Suprapubic skin (tissue), 4 donors: ENCODE measurements around the gene CRACR2B. TPM values are rescaled to one million over a fixed set of nuclear protein-coding genes. Genes with fewer than 3 reads are reported as not detected.

Experiments
- DNase-seq, 2 donors: peaks; one replicate each; pipeline ENCODE4 v3.0.0-alpha.2; 2019; ENCODE audit warnings: low spot score in 2 of 2
- H3K27ac ChIP-seq: fragments of 200-600 bp; sonication (generic); one replicate; pipeline ENCODE4 v1.5.1; 2019
- H3K27me3 ChIP-seq: fragments of 200-600 bp; sonication (generic); one replicate; pipeline ENCODE4 v1.5.1; 2019
- H3K36me3 ChIP-seq: fragments of 200-600 bp; sonication (generic); one replicate; pipeline ENCODE4 v1.5.1; 2019
- H3K4me1 ChIP-seq: fragments of 200-600 bp; sonication (generic); one replicate; pipeline ENCODE4 v1.5.1; 2019
- H3K4me3 ChIP-seq: fragments of 200-600 bp; sonication (generic); one replicate; pipeline ENCODE4 v1.5.1; 2019; ENCODE audit warnings: mild to moderate bottlenecking
- H3K9me3 ChIP-seq: fragments of 200-600 bp; sonication (generic); one replicate; pipeline ENCODE4 v1.5.1; 2019
- CTCF ChIP-seq, 2 donors: fragments of 200-600 bp in 1 of 2; fragments of 450-650 bp in 1 of 2; sonication (generic) in 1 of 2; IDR thresholded peaks; one replicate each; pipeline ENCODE4 v1.5.1; 2016 to 2019; ENCODE audit warnings: antibody characterized with exemption in 2 of 2, mild to moderate bottlenecking in 1 of 2, moderate library complexity in 1 of 2
- EP300 ChIP-seq: sonication (generic); formaldehyde crosslinking; IDR thresholded peaks from one replicate; pipeline ENCODE4 v1.6.1; 2017; ENCODE audit warnings: antibody characterized with exemption
- POLR2A ChIP-seq, 2 donors: fragments of 450-650 bp; IDR thresholded peaks; one replicate each; pipeline ENCODE4 v1.6.1; 2017; ENCODE audit warnings: antibody characterized with exemption in 2 of 2, mild to moderate bottlenecking in 2 of 2, moderate library complexity in 2 of 2
- POLR2AphosphoS5 ChIP-seq, 3 donors: sonication (generic); formaldehyde crosslinking; IDR thresholded peaks; one replicate each; pipeline ENCODE4 v1.6.1; 2017; ENCODE audit warnings: antibody characterized with exemption in 3 of 3
- WGBS: methylation state at CpG from one replicate; pipeline ENCODE4 v1.1.5; 2018; 5-methylcytosine and 5-hydroxymethylcytosine counted together
- total RNA-seq, 4 donors: library from RNA; depleted of rRNA; stranded (reverse); fragments of >200 nt; gene quantifications; one replicate each; pipeline ENCODE4 v1.1.0, GENCODE V29; 2016

The CRACR2B gene
- total RNA-seq, 4 donors from 2014 or later, result 14.0 to 35.5 (median 29.6) TPM

DNA sequence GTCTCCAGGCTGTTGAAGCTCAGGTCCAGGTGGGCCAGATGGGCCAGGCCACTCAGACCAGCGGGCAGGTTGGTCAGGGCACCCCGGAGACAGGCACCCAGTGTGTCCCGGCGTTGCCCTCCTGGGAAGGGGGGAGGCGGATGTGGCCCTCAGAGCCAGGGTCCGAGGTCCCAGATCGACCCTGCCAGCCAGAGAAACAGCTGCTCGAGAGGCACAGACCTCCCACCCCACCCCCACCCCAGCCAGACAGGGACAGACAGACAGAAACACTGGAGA, 24.3 kb upstream of the CRACR2B start:
- no peaks in the 10 kb centered on the region for H3K9me3 ChIP-seq
- no peak for DNase-seq
- 100% methylated on average over 1 of the region's 8 CpGs for WGBS
- H3K36me3 ChIP-seq, result peaks cover 23% of the 10 kb centered on the region
- no peak overlapping the region for H3K4me3 ChIP-seq
- H3K4me1 ChIP-seq, result peaks cover 32% of the 10 kb centered on the region
- TF ChIP-seq CTCF (IDR thresholded peaks at IDR 0.05) (no peak), EP300 (no peak)
- H3K27me3 ChIP-seq, result no peaks in the 10 kb centered on the region
- no peak overlapping the region for H3K27ac ChIP-seq

DNA sequence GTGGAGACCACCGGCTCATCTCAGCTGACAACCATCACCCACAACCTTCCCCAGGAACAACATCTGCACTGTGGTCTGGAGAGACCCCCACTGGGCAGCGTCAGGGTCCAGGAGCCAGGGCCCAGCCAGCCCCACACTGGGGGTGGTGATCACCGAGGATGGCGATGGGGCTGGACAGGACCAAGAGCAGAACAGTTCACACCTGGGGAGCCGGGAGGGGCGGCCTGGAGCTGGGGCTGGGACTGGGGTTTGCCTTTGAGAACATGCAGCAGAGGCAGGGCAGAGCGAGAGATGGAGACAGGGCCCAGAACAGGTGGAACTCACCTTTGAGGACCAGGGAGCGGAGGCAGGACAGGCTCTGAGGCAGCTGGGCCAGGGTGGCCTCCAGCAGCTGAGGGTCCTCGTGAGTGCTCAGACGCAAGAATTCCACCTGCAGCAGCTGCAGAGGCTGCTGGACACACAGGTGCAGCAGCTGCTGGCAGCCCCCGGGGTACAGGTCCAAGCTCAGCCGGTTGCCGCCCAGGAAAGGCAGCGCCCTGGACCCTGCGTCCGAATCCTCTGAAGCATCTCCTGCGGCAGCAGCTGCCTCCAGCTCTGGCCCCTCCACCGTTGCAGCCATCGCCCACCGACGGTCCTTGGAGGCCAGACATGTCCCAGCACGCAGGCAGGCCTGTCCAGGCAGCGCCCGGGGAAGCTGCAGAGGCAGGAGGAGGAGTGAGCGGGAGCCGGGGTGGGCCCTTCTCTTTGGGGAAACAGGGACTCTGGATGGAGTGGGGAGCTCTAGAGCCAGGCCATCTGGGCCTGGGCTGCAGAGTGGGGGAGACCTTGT, 23.7 kb upstream of the CRACR2B start:
- 78% methylated on average over 8 of the region's 26 CpGs for WGBS
- no peaks in the 10 kb centered on the region for H3K27me3 ChIP-seq
- peak overlapping the region; percentile 67 for H3K4me3 ChIP-seq
- H3K27ac ChIP-seq, result no peak overlapping the region
- DNase-seq, result no peak
- H3K9me3 ChIP-seq, result no peaks in the 10 kb centered on the region
- peaks cover 37% of the 10 kb centered on the region for H3K4me1 ChIP-seq
- H3K36me3 ChIP-seq, result peaks cover 23% of the 10 kb centered on the region
- TF ChIP-seq POLR2A (IDR thresholded peaks at IDR 0.05) (no peak), POLR2AphosphoS5 (IDR thresholded peaks at IDR 0.05) (no peak), CTCF (IDR thresholded peaks at IDR 0.05) (no peak), EP300 (no peak)

GRCh38 chr11:804599-804964, 23.1 kb upstream of the CRACR2B start:
- 5% methylated on average over 12 of the region's 18 CpGs for WGBS
- no peaks in the 10 kb centered on the region for H3K27me3 ChIP-seq
- peaks cover 37% of the 10 kb centered on the region for H3K4me1 ChIP-seq
- peak overlapping the region; percentile 92 for H3K27ac ChIP-seq
- TF ChIP-seq CTCF (IDR thresholded peaks at IDR 0.05), result no peak
- TF ChIP-seq POLR2AphosphoS5 (IDR thresholded peaks at IDR 0.05), result no peak
- no peak for TF ChIP-seq EP300
- no peak for TF ChIP-seq POLR2A (IDR thresholded peaks at IDR 0.05)
- peak overlapping the region; percentile 67 for H3K4me3 ChIP-seq
- no peak for DNase-seq
- H3K9me3 ChIP-seq, result no peaks in the 10 kb centered on the region
- peaks cover 23% of the 10 kb centered on the region for H3K36me3 ChIP-seq

- Histone ChIP-seq H3K36me3 (peaks cover 24% of the 10 kb centered on the region), H3K27ac (peak overlapping the region; percentile 95), H3K27me3 (no peaks in the 10 kb centered on the region), H3K9me3 (no peaks in the 10 kb centered on the region), H3K4me1 (peaks cover 57% of the 10 kb centered on the region), H3K4me3 (peak overlapping the region; percentile 98)
- DNase-seq, result peak in 1 of 2 donors; percentile 93
- 43% methylated on average over 26 of the region's 36 CpGs for WGBS
- TF ChIP-seq POLR2A (IDR thresholded peaks at IDR 0.05) (no peak), EP300 (no peak)
These were observed 19.1 kb upstream of the CRACR2B start for GRCh38 chr11:808427-809286.

- H3K4me1 ChIP-seq, result peaks cover 49% of the 10 kb centered on the region
- DNase-seq, result peak; percentile 99 to 100
- peaks cover 30% of the 10 kb centered on the region for H3K36me3 ChIP-seq
- H3K4me3 ChIP-seq, result peak within 1 kb of the TSS; percentile 98
- H3K27ac ChIP-seq, result peak within 1 kb of the TSS; percentile 95
- no peaks in the 10 kb centered on the region for H3K27me3 ChIP-seq
- TF ChIP-seq POLR2AphosphoS5 (IDR thresholded peaks at IDR 0.05), result peak; percentile 93 to 95 (median 94)
- TF ChIP-seq CTCF (IDR thresholded peaks at IDR 0.05), result no peak
- TF ChIP-seq POLR2A (IDR thresholded peaks at IDR 0.05), result peak; percentile 73 to 92
- no peaks in the 10 kb centered on the region for H3K9me3 ChIP-seq
- WGBS, result 0% methylated on average over 16 of the region's 81 CpGs
These were observed 18.3 kb upstream of the CRACR2B start, which contains the start of gene RPLP2 for GRCh38 chr11:809287-810039. RPLP2 (plus strand) TSS chr11:809967; CDS start chr11:810235, 268 bp downstream.
